ENCODE results near the gene SPRYD7.
A peak's percentile ranks its signal among the peaks of the same experiment; 100 is the strongest.
"Not testable (repeated sequence)": the region's sequence is repeated elsewhere in the genome, so short reads cannot be mapped to it uniquely, and the experiment has no call there.

SPRYD7 gene, protein sequence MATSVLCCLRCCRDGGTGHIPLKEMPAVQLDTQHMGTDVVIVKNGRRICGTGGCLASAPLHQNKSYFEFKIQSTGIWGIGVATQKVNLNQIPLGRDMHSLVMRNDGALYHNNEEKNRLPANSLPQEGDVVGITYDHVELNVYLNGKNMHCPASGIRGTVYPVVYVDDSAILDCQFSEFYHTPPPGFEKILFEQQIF

GRCh38 chr13:49936075-49936967 lies at the start of gene SPRYD7:
Gene SPRYD7, minus strand, starts transcription at chr13:49936340. Its CDS starts 105 bp downstream, at chr13:49936235.
- DNase-seq: peak; percentile 82

- DNase-seq: no peak
Observed at GRCh38 chr13:49985129-49985528, 49.0 kb upstream of the SPRYD7 start.

- DNase-seq: no peak
Observed at GRCh38 chr13:49980266-49980665, 44.1 kb upstream of the SPRYD7 start.

- DNase-seq: no peak
Observed at GRCh38 chr13:49977992-49978391, 41.9 kb upstream of the SPRYD7 start.

GRCh38 chr13:49976314-49977258 lies 40.4 kb upstream of the SPRYD7 start:
- DNase-seq: peak; percentile 4

DNA sequence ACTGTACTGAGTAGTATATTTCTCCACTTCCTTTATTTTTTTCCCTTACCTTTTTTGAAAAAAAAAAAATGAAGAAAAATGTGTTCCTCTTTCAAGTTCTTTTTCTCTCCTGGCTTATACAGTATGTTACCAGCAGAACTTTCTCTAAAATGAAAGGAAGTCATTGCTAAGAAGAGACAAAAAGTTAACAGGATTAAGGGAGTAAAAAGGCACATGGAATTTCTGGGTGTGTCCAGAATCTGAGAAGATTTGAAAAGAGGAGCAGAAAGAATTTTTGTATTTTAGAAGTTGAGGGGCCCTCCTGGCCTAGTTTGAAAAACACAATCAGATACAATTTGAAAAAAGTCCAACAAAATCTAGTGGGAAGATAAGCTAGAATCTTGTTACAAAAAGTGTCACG lies 39.7 kb upstream of the SPRYD7 start:
- no peak for DNase-seq

GRCh38 chr13:49972709-49973108 lies 36.6 kb upstream of the SPRYD7 start:
- no peak for DNase-seq

DNA sequence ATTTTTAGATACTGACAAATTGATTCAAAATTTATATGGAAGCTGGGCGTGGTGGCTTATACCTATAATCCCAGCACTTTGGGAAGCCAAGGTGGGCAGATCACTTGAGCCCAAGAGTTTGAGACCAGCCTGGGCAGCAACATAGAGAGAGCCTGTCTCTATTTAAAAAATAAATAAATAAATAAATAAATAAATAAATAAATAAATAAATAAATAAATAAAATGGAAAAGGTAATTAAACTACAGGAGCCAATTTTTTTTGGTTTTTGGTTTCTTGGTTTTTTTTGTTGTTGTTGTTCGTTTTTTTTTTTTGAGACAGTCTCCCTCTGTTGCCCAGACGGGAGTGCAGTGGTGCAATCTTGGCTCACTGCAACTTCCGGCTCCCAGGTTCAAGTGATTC lies 31.3 kb upstream of the SPRYD7 start:
- DNase-seq: no peak

DNA sequence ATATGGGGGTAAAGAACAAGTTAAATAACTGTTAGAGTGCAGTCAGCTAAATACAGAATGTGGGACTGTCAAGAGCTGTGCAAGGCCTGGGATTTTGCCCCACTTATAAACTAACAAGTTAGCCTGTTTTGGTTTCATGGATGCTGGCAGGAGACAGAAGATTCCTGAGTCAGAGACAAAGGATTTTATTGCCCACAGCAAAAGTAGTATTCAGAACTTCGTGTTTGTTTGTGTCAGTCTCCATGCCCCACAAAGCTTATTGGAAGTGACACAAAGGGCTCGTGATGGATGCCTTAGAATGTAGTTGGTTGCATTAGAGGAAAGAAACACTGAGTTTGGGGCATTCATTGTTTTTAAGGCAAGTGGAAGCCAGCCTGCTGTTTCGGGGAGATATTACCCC lies 22.2 kb upstream of the SPRYD7 start:
- DNase-seq: no peak

GRCh38 chr13:49956131-49956530 lies 20.0 kb upstream of the SPRYD7 start:
- no peak for DNase-seq

DNA sequence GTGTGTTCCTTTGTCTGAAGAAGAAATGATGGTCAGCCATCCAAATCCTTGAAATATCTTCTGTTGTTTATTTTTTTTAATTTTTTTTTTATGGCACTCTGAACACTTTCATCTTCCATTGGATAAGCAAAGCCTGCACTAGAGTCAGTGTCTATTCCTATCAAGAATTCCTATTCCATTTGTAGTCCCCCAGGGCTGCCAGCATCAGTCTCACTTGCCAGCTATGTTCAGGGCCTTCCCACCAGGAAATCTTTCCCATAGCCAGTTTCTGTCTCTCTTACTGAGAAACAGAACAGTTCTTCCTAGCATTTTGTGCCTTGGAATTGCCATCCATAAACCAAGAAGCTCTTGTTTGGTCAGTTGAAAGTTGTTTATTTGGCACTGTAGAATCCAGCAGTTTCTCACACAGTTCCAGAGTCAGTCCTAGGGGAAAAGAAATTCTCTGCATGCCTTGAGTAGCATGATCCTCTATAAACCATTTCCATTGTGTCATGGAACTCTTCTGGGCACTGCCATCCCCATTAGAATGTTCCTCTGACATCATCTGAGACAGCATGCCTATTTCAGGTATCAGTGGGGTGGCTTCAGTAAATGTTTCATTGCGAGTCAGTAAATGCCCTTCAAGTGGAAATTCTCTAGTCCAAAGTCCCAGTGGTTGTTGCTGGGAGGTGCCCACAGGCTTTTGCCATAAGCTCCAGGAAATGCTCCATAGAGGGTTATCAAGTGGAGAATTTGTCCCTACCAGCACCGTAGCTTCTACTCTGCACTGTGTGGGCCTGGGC lies 18.7 kb upstream of the SPRYD7 start:
- DNase-seq: no peak

GRCh38 chr13:49953560-49953959 lies 17.4 kb upstream of the SPRYD7 start:
- no peak for DNase-seq

- DNase-seq: no peak
Observed at GRCh38 chr13:49951754-49952535, 15.8 kb upstream of the SPRYD7 start.

- DNase-seq: not testable (repeated sequence)
Observed at GRCh38 chr13:49948777-49949270, 12.7 kb upstream of the SPRYD7 start.

- no peak for DNase-seq
Observed at GRCh38 chr13:49939321-49939720, 3.2 kb upstream of the SPRYD7 start.

- no peak for DNase-seq
Observed at GRCh38 chr13:49938921-49939320, 2.8 kb upstream of the SPRYD7 start.

GRCh38 chr13:49938314-49938713 lies 2.2 kb upstream of the SPRYD7 start:
- no peak for DNase-seq

DNA sequence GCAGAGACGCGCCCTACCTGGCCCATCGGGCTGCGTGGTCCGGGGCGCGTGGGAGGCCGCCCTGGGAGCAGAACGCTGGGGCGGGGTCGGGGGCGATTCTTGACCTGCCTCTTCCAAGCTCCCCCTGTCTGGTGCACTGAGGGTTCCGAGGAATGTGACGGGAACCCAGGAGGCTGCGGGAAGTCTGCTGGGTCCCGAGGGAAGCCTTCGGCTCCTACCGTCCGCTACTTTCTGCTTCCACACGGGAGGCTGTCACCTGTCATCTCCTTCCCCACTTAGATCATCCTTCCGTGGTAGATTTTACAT lies 781 bp upstream of the SPRYD7 start:
- DNase-seq: no peak

DNA sequence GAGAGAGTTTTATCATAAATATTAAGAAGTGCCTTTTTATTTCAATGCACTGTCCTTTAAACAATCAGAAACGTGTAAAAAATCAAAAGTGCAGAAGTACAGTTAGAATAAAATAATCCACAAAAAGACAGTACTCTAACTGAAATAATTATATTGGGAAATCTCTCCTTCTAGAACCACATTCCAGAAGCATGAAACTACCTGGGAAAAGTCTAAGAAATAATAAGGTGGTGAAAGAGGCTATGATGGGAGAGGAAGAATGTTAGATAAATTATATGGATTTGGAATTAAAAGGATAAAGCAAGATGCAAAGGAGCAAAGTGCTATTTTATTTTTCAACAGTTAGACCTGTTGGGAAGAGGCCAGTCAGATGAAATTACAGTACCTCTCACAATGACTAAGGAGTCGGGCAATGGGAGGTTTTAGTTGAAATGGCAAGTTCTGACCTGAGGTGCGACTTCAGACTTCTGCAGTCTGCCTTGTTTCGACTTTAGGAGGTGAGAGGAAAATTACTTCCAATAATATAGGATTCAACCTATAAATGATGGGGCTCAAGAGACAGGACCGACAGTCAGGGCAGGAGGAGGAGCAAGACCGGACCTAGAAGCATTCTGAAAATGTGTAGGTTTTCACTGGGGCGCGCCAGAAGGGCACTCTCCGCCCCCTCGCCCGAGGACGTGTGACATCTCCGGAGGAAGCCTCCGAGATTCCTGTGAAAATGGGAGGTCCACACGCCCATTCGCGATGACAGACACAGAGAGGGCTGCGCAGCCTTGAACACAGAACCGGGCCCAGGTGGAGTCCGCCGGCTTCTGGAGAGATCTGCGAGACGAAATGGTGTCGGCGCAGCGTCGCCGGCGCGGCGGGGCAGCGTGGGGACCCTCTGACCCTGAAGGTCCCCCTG lies 717 bp downstream of the SPRYD7 start:
- no peak for DNase-seq

GRCh38 chr13:49933511-49933910 lies 2.6 kb downstream of the SPRYD7 start:
- no peak for DNase-seq

GRCh38 chr13:49932868-49933267 lies 3.3 kb downstream of the SPRYD7 start:
- DNase-seq: no peak

Measured in NCI-H446 treated with DMSO at 0.1 percent for 48 hours (cell line).